WTC11 (cell line): ENCODE results near the gene ZNF749. TPM values are rescaled to one million over a fixed set of nuclear protein-coding genes. Genes with fewer than 3 reads are reported as not detected.

Experiments used
- ATAC-seq: fragments of 200-7000 bp; cut with Tn5 transposase; 2 replicates; pipeline ENCODE4 v1.10.0; 2021; ENCODE audit warnings: mild to moderate bottlenecking, moderate library complexity
- CTCF ChIA-PET: fragments of 300-600 bp; sonication (Branson Sonifier 250); formaldehyde crosslinking; loops from one replicate; lab custom pipeline; 2021; ENCODE audit warnings: antibody characterized with exemption; lab: Charles Lee
- POLR2A ChIA-PET: fragments of 350-600 bp; sonication (Branson Sonifier 250); formaldehyde crosslinking; loops from one replicate; lab custom pipeline; 2021; ENCODE audit warnings: antibody characterized with exemption; lab: Charles Lee
- DNase-seq: peaks from one replicate; pipeline ENCODE4 v3.0.0; 2021; ENCODE audit warnings: low spot score
- H3K27ac Mint-ChIP-seq: 2 replicates; pipeline ENCODE4 v1.8.0; 2021; ENCODE audit warnings: mixed read lengths
- H3K27me3 Mint-ChIP-seq: 2 replicates; pipeline ENCODE4 v1.8.0; 2021; ENCODE audit warnings: low read depth, mild to moderate bottlenecking, moderate library complexity, mixed read lengths
- H3K36me3 Mint-ChIP-seq: 2 replicates; pipeline ENCODE4 v1.8.0; 2021; ENCODE audit warnings: mixed read lengths
- H3K4me1 Mint-ChIP-seq: 2 replicates; pipeline ENCODE4 v1.8.0; 2022; ENCODE audit warnings: mixed read lengths
- H3K4me3 Mint-ChIP-seq: 2 replicates; pipeline ENCODE4 v1.8.0; 2021; ENCODE audit warnings: mild to moderate bottlenecking, moderate library complexity, mixed read lengths
- H3K9me3 Mint-ChIP-seq: 2 replicates; pipeline ENCODE4 v1.8.0; 2021; ENCODE audit warnings: mixed read lengths
- ARID4B ChIP-seq: sonication (generic); formaldehyde crosslinking; IDR thresholded peaks from 2 replicates; pipeline ENCODE4 v1.8.0; 2023; ENCODE audit warnings: missing genetic modification reagents, mild to moderate bottlenecking, borderline replicate concordance
- ATF3 ChIP-seq: sonication (generic); formaldehyde crosslinking; conservative IDR thresholded peaks from 2 replicates; pipeline ENCODE4 v1.8.1; 2022; ENCODE audit warnings: mild to moderate bottlenecking, missing genetic modification reagents
- ATF6 ChIP-seq: sonication (generic); formaldehyde crosslinking; IDR thresholded peaks from 2 replicates; pipeline ENCODE4 v1.8.1; 2023; ENCODE audit warnings: mild to moderate bottlenecking, missing genetic modification reagents
- E2F5 ChIP-seq: sonication (generic); formaldehyde crosslinking; IDR thresholded peaks from 2 replicates; pipeline ENCODE4 v1.8.1; 2022; ENCODE audit warnings: mild to moderate bottlenecking, moderate library complexity, missing genetic modification reagents
- EMX1 ChIP-seq: fragments of 250-450 bp; sonication (Bioruptor Pico); IDR thresholded peaks from 2 replicates; pipeline ENCODE4 v1.8.0; 2021; ENCODE audit warnings: mild to moderate bottlenecking
- FOXP1 ChIP-seq: sonication (generic); formaldehyde crosslinking; IDR thresholded peaks from 2 replicates; pipeline ENCODE4 v1.8.0; 2022; ENCODE audit warnings: missing genetic modification reagents, mild to moderate bottlenecking, moderate library complexity, borderline replicate concordance
- GRHL2 ChIP-seq: fragments of 250-450 bp; sonication (Bioruptor Pico); IDR thresholded peaks from 2 replicates; pipeline ENCODE4 v1.8.0; 2022; ENCODE audit warnings: mild to moderate bottlenecking, moderate library complexity; ENCODE audit not compliant: insufficient replicate concordance, severe bottlenecking
- IRF1 ChIP-seq: sonication (generic); formaldehyde crosslinking; IDR thresholded peaks from 2 replicates; pipeline ENCODE4 v1.8.0; 2023; ENCODE audit warnings: missing genetic modification reagents
- JAZF1 ChIP-seq: fragments of 250-450 bp; sonication (Bioruptor Pico); IDR thresholded peaks from 2 replicates; pipeline ENCODE4 v1.9.0; 2021; ENCODE audit warnings: moderate library complexity, mild to moderate bottlenecking, inconsistent platforms
- MLX ChIP-seq: sonication (generic); formaldehyde crosslinking; IDR thresholded peaks from 2 replicates; pipeline ENCODE4 v1.8.1; 2023; ENCODE audit warnings: mild to moderate bottlenecking, missing genetic modification reagents, moderate library complexity
- NR3C1 ChIP-seq: sonication (generic); formaldehyde crosslinking; conservative IDR thresholded peaks from 2 replicates; pipeline ENCODE4 v1.8.1; 2023; ENCODE audit warnings: low read depth, mild to moderate bottlenecking, missing genetic modification reagents
- PREB ChIP-seq: sonication (generic); formaldehyde crosslinking; IDR thresholded peaks from 2 replicates; pipeline ENCODE4 v1.8.1; 2022; ENCODE audit warnings: mild to moderate bottlenecking, missing genetic modification reagents, moderate library complexity, borderline replicate concordance
- PRRX2 ChIP-seq: fragments of 250-450 bp; sonication (Bioruptor Pico); IDR thresholded peaks from 2 replicates; pipeline ENCODE4 v1.8.0; 2021; ENCODE audit warnings: mild to moderate bottlenecking
- RELA ChIP-seq: sonication (generic); formaldehyde crosslinking; IDR thresholded peaks from 2 replicates; pipeline ENCODE4 v1.8.1; 2022; ENCODE audit warnings: missing genetic modification reagents, mild to moderate bottlenecking, borderline replicate concordance
- TCF7 ChIP-seq: sonication (generic); formaldehyde crosslinking; IDR thresholded peaks from 2 replicates; pipeline ENCODE4 v1.8.0; 2022; ENCODE audit warnings: mild to moderate bottlenecking, low read depth, missing genetic modification reagents, moderate library complexity
- TEAD1 ChIP-seq: sonication (generic); formaldehyde crosslinking; IDR thresholded peaks from 2 replicates; pipeline ENCODE4 v1.8.0; 2022; ENCODE audit warnings: mild to moderate bottlenecking, missing genetic modification reagents
- USF2 ChIP-seq: sonication (generic); formaldehyde crosslinking; IDR thresholded peaks from 2 replicates; pipeline ENCODE4 v1.8.1; 2023; ENCODE audit warnings: mild to moderate bottlenecking, missing genetic modification reagents, moderate library complexity
- ZBTB43 ChIP-seq: sonication (generic); formaldehyde crosslinking; IDR thresholded peaks from 2 replicates; pipeline ENCODE4 v1.8.1; 2023; ENCODE audit warnings: mild to moderate bottlenecking, missing genetic modification reagents
- ZNF219 ChIP-seq: sonication (generic); formaldehyde crosslinking; IDR thresholded peaks from 2 replicates; pipeline ENCODE4 v1.8.0; 2023; ENCODE audit warnings: missing genetic modification reagents, mild to moderate bottlenecking, borderline replicate concordance
- ZNF281 ChIP-seq: sonication (generic); formaldehyde crosslinking; IDR thresholded peaks from 2 replicates; pipeline ENCODE4 v1.8.0; 2023; ENCODE audit warnings: mild to moderate bottlenecking, missing genetic modification reagents
- ZNF416 ChIP-seq: fragments of 250-450 bp; sonication (Bioruptor Pico); IDR thresholded peaks from 2 replicates; pipeline ENCODE4 v1.9.0; 2021; ENCODE audit warnings: mild to moderate bottlenecking, inconsistent platforms
- ZNF671 ChIP-seq: fragments of 250-450 bp; sonication (Bioruptor Pico); IDR thresholded peaks from 2 replicates; pipeline ENCODE4 v1.8.0; 2021; ENCODE audit warnings: mild to moderate bottlenecking
- total RNA-seq: library from RNA; stranded (reverse); gene quantifications from 3 replicates; pipeline ENCODE4 v1.2.3, GENCODE V29; 2021

The ZNF749 gene
- total RNA-seq, 1 experiment from 2014 or later: 34.6 TPM

- no peak for ATAC-seq
- CTCF ChIA-PET: interaction anchor here (1.0 kb wide), 1 partner anchor 13 kb away, joined by 3 read pairs; no protein-coding TSS in a partner anchor
These were observed 15.7 kb upstream of the ZNF749 start for GRCh38 chr19:57419439-57419838.

GRCh38 chr19:57421037-57421436 lies 14.1 kb upstream of the ZNF749 start:
- H3K27me3 Mint-ChIP-seq: no peaks in the 10 kb centered on the region
- ChIA-PET POLR2A (no interaction called here), CTCF (no interaction called here)
- no peaks in the 10 kb centered on the region for H3K4me1 Mint-ChIP-seq
- H3K4me3 Mint-ChIP-seq: no peak overlapping the region
- TF ChIP-seq TEAD1: no peak
- TF ChIP-seq ATF6 (CRISPR knock-in tag): no peak
- TF ChIP-seq ZBTB43 (CRISPR knock-in tag): no peak
- TF ChIP-seq ZNF671 (CRISPR knock-in tag): no peak
- no peak for TF ChIP-seq RELA (CRISPR knock-in tag)
- TF ChIP-seq JAZF1 (CRISPR knock-in tag): no peak
- no peak for TF ChIP-seq PREB (CRISPR knock-in tag)
- no peak for TF ChIP-seq ZNF281 (CRISPR knock-in tag)
- no peak for TF ChIP-seq ATF3 (CRISPR knock-in tag)
- TF ChIP-seq FOXP1 (CRISPR knock-in tag): no peak
- no peak for TF ChIP-seq ARID4B (CRISPR knock-in tag)
- no peak for TF ChIP-seq USF2 (CRISPR knock-in tag)
- no peak for TF ChIP-seq MLX (CRISPR knock-in tag)
- no peak for TF ChIP-seq IRF1
- no peaks in the 10 kb centered on the region for H3K9me3 Mint-ChIP-seq
- no peak for ATAC-seq
- no peak for DNase-seq
- no peak overlapping the region for H3K27ac Mint-ChIP-seq
- peaks cover 21% of the 10 kb centered on the region for H3K36me3 Mint-ChIP-seq

More at GRCh38 chr19:57419439-57419838, 15.7 kb upstream of the ZNF749 start:
- Mint-ChIP-seq H3K27ac (no peak overlapping the region), H3K27me3 (no peaks in the 10 kb centered on the region), H3K4me1 (no peaks in the 10 kb centered on the region), H3K4me3 (no peak overlapping the region), H3K36me3 (peaks cover 21% of the 10 kb centered on the region), H3K9me3 (no peaks in the 10 kb centered on the region)
- POLR2A ChIA-PET: no interaction called here
- TF ChIP-seq NR3C1 (CRISPR knock-in tag) (no peak), ZNF416 (CRISPR knock-in tag) (no peak), PRRX2 (no peak), E2F5 (CRISPR knock-in tag) (no peak), TCF7 (CRISPR knock-in tag) (no peak), GRHL2 (CRISPR knock-in tag) (no peak), ZNF219 (no peak), EMX1 (no peak)
- DNase-seq: no peak
